B cell (primary cell): Measurements from ENCODE around the gene TMEM87A. TPM values are rescaled to one million over a fixed set of nuclear protein-coding genes. Genes with fewer than 3 reads are reported as not detected.

Experiments
- ATAC-seq: fragments of 200-7000 bp; cut with Tn5 transposase; one replicate; pipeline ENCODE4 v1.10.0; 2021; ENCODE audit warnings: low read depth, mild to moderate bottlenecking, moderate number of reproducible peaks, moderate library complexity
- CTCF ChIA-PET: fragments of 350-600 bp; sonication (Branson Sonifier 250); formaldehyde crosslinking; loops from one replicate; lab custom pipeline; 2021; ENCODE audit warnings: antibody characterized with exemption, inconsistent platforms; lab: Charles Lee
- POLR2A ChIA-PET: fragments of 350-600 bp; sonication (Branson Sonifier 250); formaldehyde crosslinking; loops from one replicate; lab custom pipeline; 2021; ENCODE audit warnings: antibody characterized with exemption; lab: Charles Lee
- DNase-seq: peaks from one replicate; pipeline ENCODE4 v3.0.0; 2013
- H2AFZ ChIP-seq: 2 replicates; pipeline ENCODE4 v1.6.1; 2012; ENCODE audit warnings: mild to moderate bottlenecking, low read depth, low read length; ENCODE audit not compliant: insufficient read depth, poor library complexity, severe bottlenecking
- H3K27ac ChIP-seq, 2 donors: 1 replicate in 1 of 2; 2 replicates in 1 of 2; pipeline ENCODE4 v1.5.1; 2012 to 2013; ENCODE audit warnings: low read length in 2 of 2, mild to moderate bottlenecking in 2 of 2, moderate library complexity in 1 of 2
- H3K27me3 ChIP-seq, 4 experiments: fragments of 200-600 bp in 1 of 4; sonication (generic) in 1 of 4; replicated peaks in 1 of 4; 1 replicate in 2 of 4; 2 replicates in 2 of 4; pipeline versions ENCODE4 v1.6.1 to v1.7.0; 2013 to 2016; ENCODE audit warnings: low read length in 3 of 4, mild to moderate bottlenecking in 2 of 4, mixed read lengths in 1 of 4, moderate library complexity in 1 of 4; ENCODE audit not compliant: insufficient read depth in 4 of 4, control insufficient read depth in 3 of 4; ENCODE audit errors: control extremely low read depth in 1 of 4
- H3K36me3 ChIP-seq, 2 experiments: replicated peaks in 1 of 2; 1 replicate in 1 of 2; 2 replicates in 1 of 2; pipeline versions ENCODE4 v1.6.1 to v1.7.1; 2013; ENCODE audit warnings: low read length in 1 of 2; ENCODE audit not compliant: insufficient read depth in 2 of 2, control insufficient read depth in 1 of 2; ENCODE audit errors: control extremely low read depth in 1 of 2, extremely low read depth in 1 of 2
- H3K4me1 ChIP-seq, 2 donors: fragments of 200-600 bp in 1 of 2; sonication (generic) in 1 of 2; 1 replicate in 1 of 2; 2 replicates in 1 of 2; pipeline versions ENCODE4 v1.5.1 to v1.6.1; 2013 to 2017; ENCODE audit warnings: low read length in 2 of 2; ENCODE audit not compliant: control insufficient read depth in 2 of 2, insufficient read depth in 2 of 2
- H3K4me2 ChIP-seq: replicated peaks from 2 replicates; pipeline ENCODE3; 2012; ENCODE audit warnings: mild to moderate bottlenecking, low read depth, low read length; ENCODE audit not compliant: poor library complexity, severe bottlenecking
- H3K4me3 ChIP-seq, 5 experiments: fragments of 200-600 bp in 1 of 5; sonication (generic) in 1 of 5; 1 replicate in 3 of 5; 2 replicates in 2 of 5; pipeline versions ENCODE4 v1.5.1 to v1.7.0; 2011 to 2016; ENCODE audit warnings: low read length in 4 of 5, mild to moderate bottlenecking in 4 of 5, low read depth in 2 of 5, control low read depth in 1 of 5, moderate library complexity in 1 of 5; ENCODE audit not compliant: insufficient read depth in 1 of 5; ENCODE audit errors: control extremely low read depth in 1 of 5, extremely low read depth in 1 of 5
- H3K79me2 ChIP-seq: fragments of 200-600 bp; sonication (generic); one replicate; pipeline ENCODE4 v1.6.0; 2016; ENCODE audit warnings: low read length; ENCODE audit not compliant: control insufficient read depth, insufficient read depth
- H3K9ac ChIP-seq: fragments of 200-600 bp; sonication (generic); 2 replicates; pipeline ENCODE4 v1.6.1; 2017; ENCODE audit warnings: mild to moderate bottlenecking, low read length, moderate library complexity
- H3K9me3 ChIP-seq, 3 donors: one replicate each; pipeline versions ENCODE4 v1.6.1 to v1.7.1; 2013; ENCODE audit warnings: low read length in 2 of 3; ENCODE audit not compliant: control insufficient read depth in 2 of 3, insufficient read depth in 1 of 3; ENCODE audit errors: control extremely low read depth in 1 of 3
- H4K20me1 ChIP-seq: 2 replicates; pipeline ENCODE4 v1.6.0; 2012; ENCODE audit warnings: mild to moderate bottlenecking, low read length; ENCODE audit not compliant: insufficient read depth, control insufficient read depth, poor library complexity, severe bottlenecking
- H3K27ac Mint-ChIP-seq: one replicate; pipeline ENCODE4 v1.8.0; 2021; ENCODE audit warnings: mixed read lengths
- H3K27me3 Mint-ChIP-seq: one replicate; pipeline ENCODE4 v1.8.0; 2021; ENCODE audit warnings: mixed read lengths
- H3K4me1 Mint-ChIP-seq: one replicate; pipeline ENCODE4 v1.8.0; 2021; ENCODE audit warnings: mixed read lengths
- H3K4me3 Mint-ChIP-seq: one replicate; pipeline ENCODE4 v1.8.0; 2021; ENCODE audit warnings: mixed read lengths
- H3K9me3 Mint-ChIP-seq: one replicate; pipeline ENCODE4 v1.8.0; 2022; ENCODE audit warnings: mixed read lengths; ENCODE audit not compliant: insufficient read depth
- CTCF ChIP-seq: fragments of 200-600 bp; IDR thresholded peaks from one replicate; pipeline ENCODE4 v1.8.0; 2022; ENCODE audit warnings: antibody characterized with exemption, mild to moderate bottlenecking
- EZH2 ChIP-seq: IDR thresholded peaks from 2 replicates; pipeline ENCODE4 v1.6.1; 2012; ENCODE audit warnings: borderline replicate concordance, low read depth, mild to moderate bottlenecking, moderate library complexity, low read length; ENCODE audit not compliant: insufficient read depth, poor library complexity, severe bottlenecking
- WGBS: methylation state at CpG from one replicate; pipeline ENCODE4 v1.1.5; 2013; ENCODE audit warnings: missing lambda C conversion rate; ENCODE audit not compliant: insufficient coverage; 5-methylcytosine and 5-hydroxymethylcytosine counted together
- intact Hi-C: fragments of 100-400 bp; cut with micrococcal nuclease; formaldehyde crosslinking; loops from one replicate; pipeline ENCODE4 v1.10.0; 2022
- polyA plus RNA-seq: library from polyadenylated mRNA; depleted of rRNA; stranded (reverse); fragments of >200 nt; gene quantifications from 2 replicates; pipeline ENCODE4 v1.2.3, GENCODE V29; 2012
- total RNA-seq, 2 donors: library from RNA; stranded (reverse); fragments of 120-200 nt in 1 of 2; gene quantifications; 1 replicate in 1 of 2; 2 replicates in 1 of 2; pipeline versions ENCODE4 v1.2.3 to v1.2.4, GENCODE V29; 2013 to 2022

Gene TMEM87A
- total and polyA plus RNA-seq, 2 donors (not counting 1 experiment from before 2014, with no cell fraction given) = 14.5 to 61.5 TPM

DNA sequence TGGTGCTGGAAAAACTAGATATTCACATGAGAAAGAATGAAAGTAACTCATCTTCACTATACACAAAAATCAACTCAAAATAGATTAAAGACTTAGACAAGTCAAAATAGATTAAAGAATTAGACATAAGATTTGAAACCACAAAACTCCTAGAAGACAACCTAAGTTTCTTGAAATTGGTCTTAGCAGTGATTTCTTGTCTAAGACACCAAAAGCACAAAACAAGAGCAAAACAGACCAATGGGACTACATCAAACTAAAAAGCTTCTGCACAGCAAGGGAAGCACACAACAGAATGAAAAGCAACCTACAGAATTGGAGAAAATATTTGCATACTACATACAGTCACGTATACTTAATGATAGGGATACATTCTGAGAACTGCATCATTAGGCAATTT, 58.6 kb downstream of the TMEM87A start:
- Mint-ChIP-seq H3K4me1 (peaks cover 14% of the 10 kb centered on the region), H3K4me3 (no peak overlapping the region), H3K27ac (no peak overlapping the region), H3K9me3 (no peaks in the 10 kb centered on the region), H3K27me3 (no peaks in the 10 kb centered on the region)
- peaks cover 0 to 1% (median 0%) of the 10 kb centered on the region in 3 donors for H3K9me3 ChIP-seq
- no peak overlapping the region for H2AFZ ChIP-seq
- H3K9ac ChIP-seq = no peak overlapping the region
- intact Hi-C loops = no loop called here
- no peak overlapping the region for H3K4me3 ChIP-seq
- ChIA-PET CTCF (no interaction called here), POLR2A (no interaction called here)
- H3K79me2 ChIP-seq = no peaks in the 10 kb centered on the region
- ATAC-seq (no peak), DNase-seq (no peak)
- H3K27me3 ChIP-seq = no peaks in the 10 kb centered on the region
- H3K27ac ChIP-seq = no peak overlapping the region
- no CpG with 5 or more reads among the region's 1 CpG for WGBS
- peaks cover 13 to 50% of the 10 kb centered on the region in 2 experiments for H3K36me3 ChIP-seq
- TF ChIP-seq EZH2 (no peak), CTCF (no peak)
- H3K4me2 ChIP-seq = no peak overlapping the region
- peaks cover 11 to 13% of the 10 kb centered on the region in 2 donors for H3K4me1 ChIP-seq
- no peaks in the 10 kb centered on the region for H4K20me1 ChIP-seq

DNA sequence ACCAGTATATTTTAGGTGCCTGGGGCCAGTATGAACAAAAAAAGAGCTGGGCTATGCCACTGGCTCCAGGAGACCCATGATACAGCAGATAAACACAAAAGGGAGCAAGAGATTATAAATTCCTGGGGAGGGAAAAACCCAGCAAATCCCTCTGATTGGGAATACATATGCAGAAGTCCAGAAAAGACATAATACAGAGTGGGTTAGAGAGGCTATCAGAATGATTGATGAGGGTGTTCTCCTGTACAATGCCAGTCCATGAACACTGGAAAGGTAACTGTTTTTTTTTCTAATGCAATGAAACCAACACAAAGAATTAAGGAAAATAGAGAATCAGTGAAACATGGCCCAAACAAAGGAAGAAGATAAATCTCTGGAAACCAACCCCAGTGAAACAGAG, 59.7 kb downstream of the TMEM87A start:
- H3K27ac Mint-ChIP-seq = no peak overlapping the region
- CTCF ChIA-PET = no interaction called here
- Histone ChIP-seq H3K4me3 (no peak overlapping the region), H3K4me1 (peaks cover 4% of the 10 kb centered on the region in 2 donors), H3K9ac (no peak overlapping the region), H3K4me2 (no peak overlapping the region), H3K27me3 (no peaks in the 10 kb centered on the region), H3K27ac (no peak overlapping the region), H4K20me1 (no peaks in the 10 kb centered on the region), H3K79me2 (peaks cover 3% of the 10 kb centered on the region), H3K36me3 (peaks cover 10 to 45% of the 10 kb centered on the region in 2 experiments), H2AFZ (no peak overlapping the region), H3K9me3 (peaks cover 0 to under 1% (median 0%) of the 10 kb centered on the region in 3 donors)
- DNase-seq = no peak
- H3K27me3 Mint-ChIP-seq = no peaks in the 10 kb centered on the region
- POLR2A ChIA-PET = no interaction called here
- ATAC-seq = no peak
- intact Hi-C loops = no loop called here
- H3K4me1 Mint-ChIP-seq = peaks cover 4% of the 10 kb centered on the region
- TF ChIP-seq EZH2 (no peak), CTCF (no peak)
- H3K9me3 Mint-ChIP-seq = no peaks in the 10 kb centered on the region
- no peak overlapping the region for H3K4me3 Mint-ChIP-seq
